ENCODE results near the gene CCR9.

The CCR9 gene

GRCh38 chr3:45873036-45873435, 13.3 kb upstream of the CCR9 start:
- no peak for DNase-seq (ENCODE audit: low spot score)

DNA sequence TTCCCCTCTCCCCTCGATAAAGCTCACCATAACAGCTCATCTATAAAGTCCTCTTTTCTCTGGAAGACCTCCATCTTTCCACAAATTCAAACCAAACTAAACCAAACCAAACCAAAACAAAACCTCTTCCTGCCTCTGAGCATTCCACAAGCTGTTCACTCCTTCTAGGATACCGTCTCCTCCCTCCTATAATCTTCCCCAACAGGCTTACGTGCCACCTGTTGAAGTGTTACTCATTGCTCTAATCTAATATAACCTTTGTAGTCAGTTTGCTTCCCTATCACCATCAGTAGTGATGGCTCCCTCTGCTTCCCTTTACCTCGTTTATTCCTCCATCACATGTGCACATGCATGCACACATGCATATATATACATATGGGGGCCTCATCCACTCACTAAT, 12.7 kb upstream of the CCR9 start:
- DNase-seq (ENCODE audit: low spot score) = no peak

- DNase-seq (ENCODE audit: low spot score) = no peak
Measured at GRCh38 chr3:45874677-45875346, 11.5 kb upstream of the CCR9 start.

GRCh38 chr3:45878124-45878523, 8.2 kb upstream of the CCR9 start:
- DNase-seq (ENCODE audit: low spot score) = no peak

DNA sequence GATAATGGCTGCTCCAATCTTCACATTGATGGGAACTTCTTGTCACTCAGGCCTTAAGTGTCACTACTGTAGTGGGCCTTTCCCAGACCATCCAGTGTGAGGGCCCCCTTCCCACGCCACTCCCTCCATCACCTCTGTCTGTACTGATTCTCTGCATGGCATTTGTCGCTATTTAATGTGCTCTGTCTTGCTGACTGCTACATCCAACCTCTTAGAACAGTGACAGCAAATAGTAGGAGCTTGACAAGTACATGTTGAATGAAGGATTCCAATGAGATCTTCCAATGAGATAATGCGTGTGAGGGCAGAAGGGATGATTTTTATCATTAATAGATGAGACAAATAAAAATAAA, 5.6 kb upstream of the CCR9 start:
- DNase-seq (ENCODE audit: low spot score) = no peak

- DNase-seq (ENCODE audit: low spot score) = no peak
Measured at GRCh38 chr3:45881078-45882022, 5.0 kb upstream of the CCR9 start.

DNA sequence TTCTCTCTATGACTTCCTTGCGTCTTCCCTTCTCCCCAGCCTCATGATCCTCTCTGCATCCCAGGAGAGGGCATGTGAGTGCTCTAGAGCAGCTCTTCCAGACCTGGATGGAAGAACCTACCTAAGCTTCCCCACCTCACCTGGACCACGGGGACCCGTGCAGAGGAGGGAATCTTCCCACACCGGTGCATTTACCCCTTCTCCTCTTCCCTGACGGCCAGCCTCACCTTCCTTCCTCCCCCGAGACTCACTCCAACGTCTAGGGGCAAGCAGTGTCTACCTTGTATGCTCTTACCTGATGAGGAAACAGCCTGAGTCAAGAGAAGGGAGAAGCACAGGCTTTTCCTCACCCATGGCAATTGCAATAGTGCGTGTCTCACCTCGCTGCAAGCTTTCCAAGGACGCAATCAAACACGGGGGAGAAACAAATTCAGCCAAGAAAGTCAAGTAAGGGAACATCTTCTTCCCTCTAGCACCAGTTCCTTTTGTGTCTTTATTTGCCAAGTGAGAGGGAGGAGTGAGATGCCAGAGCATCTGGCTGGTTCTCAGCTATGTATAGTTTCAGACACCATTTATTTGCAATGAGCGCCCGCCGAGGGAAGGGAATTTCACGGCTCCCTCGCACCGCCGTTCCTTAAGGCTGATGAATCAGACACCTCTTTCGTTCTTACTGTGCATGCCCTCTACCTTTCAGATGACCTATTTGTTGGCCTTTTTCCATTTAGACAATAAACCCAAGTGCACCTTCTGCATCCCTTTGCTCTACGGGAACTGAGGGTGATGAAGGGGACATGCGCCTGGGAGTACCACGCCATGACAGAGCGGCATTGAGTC, 1.8 kb upstream of the CCR9 start:
- no peak for DNase-seq (ENCODE audit: low spot score)

GRCh38 chr3:45887285-45887684, 942 bp downstream of the CCR9 start:
- DNase-seq (ENCODE audit: low spot score) = no peak

GRCh38 chr3:45887759-45888511, 1.6 kb downstream of the CCR9 start:
- no peak for DNase-seq (ENCODE audit: low spot score)

GRCh38 chr3:45889337-45889736, 3.0 kb downstream of the CCR9 start:
- DNase-seq (ENCODE audit: low spot score) = no peak

DNA sequence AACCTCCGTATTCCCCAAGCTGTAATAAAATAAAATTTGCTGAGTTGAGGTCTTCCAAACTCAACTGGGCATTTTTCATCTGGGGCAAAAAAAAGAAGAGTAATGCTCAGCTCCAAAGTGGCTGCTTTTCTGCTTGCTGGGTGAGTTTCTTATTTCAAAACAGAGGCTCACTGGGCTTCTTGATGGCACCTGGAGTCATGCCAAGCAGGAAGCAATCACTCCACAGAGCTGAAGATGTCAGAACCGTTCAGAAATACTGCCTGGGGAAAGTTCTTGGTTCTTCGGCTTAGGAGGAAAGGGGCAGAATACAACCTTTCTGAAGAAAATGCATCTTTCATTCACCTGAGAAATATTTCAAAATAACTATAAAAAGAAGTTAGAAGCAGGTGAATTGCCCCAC, 4.1 kb downstream of the CCR9 start:
- DNase-seq (ENCODE audit: low spot score) = peak; percentile 56

GRCh38 chr3:45892161-45892560, 5.8 kb downstream of the CCR9 start:
- DNase-seq (ENCODE audit: low spot score) = no peak

GRCh38 chr3:45894015-45894414, 7.7 kb downstream of the CCR9 start:
- DNase-seq (ENCODE audit: low spot score) = no peak

DNA sequence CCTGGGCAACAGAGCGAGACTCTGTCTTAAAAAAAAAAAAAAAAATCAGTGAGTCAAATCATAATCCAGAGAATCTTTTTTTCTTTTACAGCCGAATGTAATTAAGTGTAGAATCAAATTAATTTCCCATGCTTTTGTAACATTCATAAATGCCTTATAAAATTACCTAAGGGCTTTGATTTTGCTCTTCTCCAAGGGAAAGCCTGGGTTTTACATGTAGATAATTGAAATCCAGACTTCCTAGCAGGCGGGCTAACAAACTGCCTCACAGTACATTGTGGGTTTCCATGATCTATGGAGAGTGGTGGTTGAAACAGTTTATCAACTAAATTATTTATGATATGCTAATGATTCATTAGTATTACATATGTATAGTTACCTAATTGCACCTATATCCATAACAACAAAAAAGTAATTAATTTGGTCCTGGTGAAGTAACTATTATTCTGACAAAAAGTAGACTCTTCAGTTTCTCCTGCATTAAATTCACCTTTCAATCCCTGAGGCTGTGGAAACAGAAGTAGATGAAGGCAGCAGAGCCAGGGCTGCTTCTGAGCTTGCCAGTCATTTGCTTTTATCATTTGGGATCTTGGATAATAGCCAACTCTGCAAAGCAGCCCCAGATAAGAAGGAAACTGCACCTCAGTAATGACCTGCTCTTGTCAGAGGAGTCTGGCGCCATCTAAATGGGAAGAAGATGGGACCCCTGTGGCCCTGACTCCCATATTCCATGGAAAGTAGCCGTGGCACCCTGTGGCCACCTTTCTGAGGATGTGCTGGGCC, 9.5 kb downstream of the CCR9 start:
- DNase-seq (ENCODE audit: low spot score) = no peak

GRCh38 chr3:45896956-45897355, 10.6 kb downstream of the CCR9 start:
- no peak for DNase-seq (ENCODE audit: low spot score)

GRCh38 chr3:45904931-45905330, 18.6 kb downstream of the CCR9 start:
- DNase-seq (ENCODE audit: low spot score) = no peak

GRCh38 chr3:45905755-45906154, 19.4 kb downstream of the CCR9 start:
- DNase-seq (ENCODE audit: low spot score) = no peak

DNA sequence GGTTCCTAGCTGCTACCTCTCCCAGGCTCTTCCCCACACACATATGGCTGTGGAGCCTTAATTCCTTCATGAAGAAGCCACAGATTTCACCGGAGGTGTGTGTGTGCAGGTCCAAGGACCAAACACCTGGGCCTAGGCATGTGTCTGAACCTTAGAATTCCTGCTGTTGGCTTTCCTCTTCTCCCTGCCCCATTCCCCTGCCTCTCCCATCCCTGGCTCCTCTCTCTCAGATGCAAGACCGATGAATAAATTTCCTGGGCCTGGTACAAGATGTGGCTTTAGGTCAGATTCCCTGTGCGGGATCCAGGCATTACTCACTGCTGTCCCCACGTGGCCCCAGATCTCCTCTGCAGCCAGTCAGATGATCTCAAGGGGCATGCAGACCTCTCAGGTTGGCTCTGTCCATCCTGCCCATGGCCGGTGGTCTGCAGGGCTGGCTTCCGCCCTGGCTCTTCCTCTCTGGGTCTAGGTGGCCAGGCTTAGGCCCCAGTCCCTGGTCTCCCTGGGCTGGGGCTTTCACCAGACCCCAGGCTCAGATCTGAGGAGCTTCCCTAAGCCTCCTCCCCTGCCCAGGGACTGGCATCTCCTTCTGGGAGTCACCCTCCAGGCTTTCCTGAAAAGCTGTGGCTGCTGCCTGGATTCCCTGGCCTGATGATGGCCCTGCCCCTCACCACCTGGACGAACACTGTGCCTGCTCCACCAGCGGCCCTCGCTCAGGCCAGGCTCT, 20.5 kb downstream of the CCR9 start:
- DNase-seq (ENCODE audit: low spot score) = no peak

- DNase-seq (ENCODE audit: low spot score) = no peak
Measured at GRCh38 chr3:45907769-45908705, 21.7 kb downstream of the CCR9 start.

Measured in LoVo (cell line).